ENCODE results near the gene WWP2.

Gene WWP2

GRCh38 chr16:69830146-69830533, 68.0 kb downstream of the WWP2 start:
- DNase-seq = no peak

GRCh38 chr16:69830534-69831211, 68.5 kb downstream of the WWP2 start:
- no peak for DNase-seq

- DNase-seq = no peak
These were observed 69.3 kb downstream of the WWP2 start for GRCh38 chr16:69831212-69832123.

- no peak for DNase-seq
These were observed 71.5 kb downstream of the WWP2 start for GRCh38 chr16:69833357-69834282.

GRCh38 chr16:69834807-69835466, 72.8 kb downstream of the WWP2 start:
- no peak for DNase-seq

GRCh38 chr16:69836257-69836656, 74.1 kb downstream of the WWP2 start:
- DNase-seq = no peak

- DNase-seq = no peak
These were observed 75.2 kb downstream of the WWP2 start for GRCh38 chr16:69837380-69837779.

GRCh38 chr16:69838489-69838888, 76.4 kb downstream of the WWP2 start:
- no peak for DNase-seq

- DNase-seq = peak in 32 of 56 donors; percentile 5 to 66 (median 22)
These were observed 77.1 kb downstream of the WWP2 start for GRCh38 chr16:69839240-69839688.

- DNase-seq = peak in 53 of 56 donors; percentile 15 to 85 (median 65)
These were observed 77.8 kb downstream of the WWP2 start for GRCh38 chr16:69839798-69840409.

GRCh38 chr16:69840975-69841374, 78.8 kb downstream of the WWP2 start:
- DNase-seq = no peak

GRCh38 chr16:69844441-69844840, 82.3 kb downstream of the WWP2 start:
- DNase-seq = no peak

- DNase-seq = no peak
These were observed 83.0 kb downstream of the WWP2 start for GRCh38 chr16:69845181-69845580.

GRCh38 chr16:69847643-69848042, 85.5 kb downstream of the WWP2 start:
- DNase-seq = no peak

GRCh38 chr16:69848637-69849545, 86.8 kb downstream of the WWP2 start:
- DNase-seq = peak in 38 of 56 donors; percentile 4 to 73 (median 26)

GRCh38 chr16:69851491-69852240, 89.5 kb downstream of the WWP2 start:
- DNase-seq = no peak

GRCh38 chr16:69852815-69853214, 90.7 kb downstream of the WWP2 start:
- no peak for DNase-seq

- peak in 1 of 56 donors; percentile 25 for DNase-seq
These were observed 91.3 kb downstream of the WWP2 start for GRCh38 chr16:69853481-69853880.
